Panc1 (cell line): ENCODE results near the gene SAP130. TPM values are rescaled to one million over a fixed set of nuclear protein-coding genes. Genes with fewer than 3 reads are reported as not detected.

Experiments used
- ATAC-seq: fragments of 200-7000 bp; cut with Tn5 transposase; 2 replicates; pipeline ENCODE4 v1.9.1; 2020; ENCODE audit warnings: mild to moderate bottlenecking, moderate library complexity
- BruUV-seq: library from RNA; stranded (reverse); fragments of 400-500 nt; replicated peaks from 2 replicates; lab custom pipeline; 2021; lab: Mats Ljungman, UMichigan
- CTCF ChIA-PET: fragments of 300-600 bp; sonication (Branson Sonifier 250); formaldehyde crosslinking; loops from one replicate; lab custom pipeline; 2022; ENCODE audit warnings: antibody characterized with exemption; lab: Charles Lee
- POLR2A ChIA-PET: fragments of 300-600 bp; sonication (Branson Sonifier 250); formaldehyde crosslinking; loops from one replicate; lab custom pipeline; 2022; ENCODE audit warnings: antibody characterized with exemption; lab: Charles Lee
- DNase-seq: peaks from one replicate; pipeline ENCODE4 v3.0.0-alpha.2; 2010; ENCODE audit warnings: low read depth, low spot score
- H3K27ac ChIP-seq: 2 replicates; pipeline ENCODE4 v1.5.1; 2011; ENCODE audit warnings: mild to moderate bottlenecking, low read length, inconsistent platforms
- H3K27me3 ChIP-seq: fragments of 200-500 bp; sonication (Bioruptor generic); 2 replicates; pipeline ENCODE4 v1.6.0; 2014; ENCODE audit warnings: low read length, inconsistent platforms; ENCODE audit not compliant: control insufficient read depth, insufficient read depth
- H3K36me3 ChIP-seq: fragments of 200-500 bp; sonication (Bioruptor generic); 2 replicates; pipeline ENCODE4 v1.5.1; 2014; ENCODE audit warnings: inconsistent platforms, mild to moderate bottlenecking, low read length, moderate library complexity; ENCODE audit not compliant: control insufficient read depth, insufficient read depth
- H3K4me1 ChIP-seq: 2 replicates; pipeline ENCODE4 v1.5.1; 2011; ENCODE audit warnings: inconsistent platforms, mild to moderate bottlenecking, low read length, moderate library complexity; ENCODE audit not compliant: control insufficient read depth, insufficient read depth
- H3K4me3 ChIP-seq, 2 experiments: 2 replicates each; pipeline ENCODE4 v1.5.1; 2011 to 2012; ENCODE audit warnings: low read depth in 2 of 2, low read length in 2 of 2, mild to moderate bottlenecking in 2 of 2, inconsistent platforms in 1 of 2, moderate library complexity in 1 of 2
- H3K9me3 ChIP-seq: fragments of 200-500 bp; sonication (Bioruptor generic); 2 replicates; pipeline ENCODE4 v1.5.1; 2014; ENCODE audit warnings: low read depth, mild to moderate bottlenecking, inconsistent platforms, low read length, moderate library complexity; ENCODE audit not compliant: control insufficient read depth, insufficient read depth
- CTCF ChIP-seq: fragments of 450-650 bp; IDR thresholded peaks from 2 replicates; pipeline ENCODE4 v1.5.1; 2017; ENCODE audit warnings: mild to moderate bottlenecking
- POLR2AphosphoS5 ChIP-seq: IDR thresholded peaks from 2 replicates; pipeline ENCODE4 v1.6.1; 2012; ENCODE audit warnings: mild to moderate bottlenecking, low read depth, low read length, moderate library complexity
- REST ChIP-seq, 2 experiments: IDR thresholded peaks; 2 replicates each; pipeline ENCODE4 v1.6.1; 2011 to 2012; ENCODE audit warnings: low read depth in 2 of 2, control low read depth in 1 of 2, low read length in 1 of 2, mild to moderate bottlenecking in 1 of 2, moderate library complexity in 1 of 2; ENCODE audit not compliant: insufficient read depth in 1 of 2
- SIN3A ChIP-seq: IDR thresholded peaks from 2 replicates; pipeline ENCODE4 v1.6.1; 2012; ENCODE audit warnings: low read depth, mild to moderate bottlenecking, low read length, moderate library complexity, borderline replicate concordance; ENCODE audit not compliant: insufficient read depth
- TCF7L2 ChIP-seq: IDR thresholded peaks from 2 replicates; pipeline ENCODE4 v1.6.1; 2011; ENCODE audit warnings: mild to moderate bottlenecking, low read depth, low read length, inconsistent platforms
- in situ Hi-C: cut with HindIII; loops from 2 replicates; pipeline ENCODE4 v1.10.0; 2016; ENCODE audit warnings: low sequenced_read_pairs, low pct_unique_long_range_greater_than_20kb
- intact Hi-C: fragments of 100-400 bp; cut with micrococcal nuclease; formaldehyde crosslinking; loops from one replicate; pipeline ENCODE4 v1.10.0; 2022; ENCODE audit not compliant: unreplicated experiment
- total RNA-seq: library from RNA; stranded (reverse); gene quantifications from one replicate; pipeline ENCODE4 v1.2.1, GENCODE V29; 2021; ENCODE audit not compliant: unreplicated experiment

Gene SAP130
- total RNA-seq, 1 experiment from 2014 or later = 34.6 TPM

GRCh38 chr2:128040166-128040771 is 12.4 kb upstream of the SAP130 start:
- TF ChIP-seq SIN3A (no peak), POLR2AphosphoS5 (no peak), REST (IDR thresholded peaks at IDR 0.05; ENCODE audit: insufficient read depth in 1 of 2, low read depth in 2 of 2, low read length in 1 of 2) (no peak), CTCF (no peak), TCF7L2 (no peak)
- Histone ChIP-seq H3K27me3 (no peaks in the 10 kb centered on the region), H3K4me1 (no peaks in the 10 kb centered on the region), H3K36me3 (no peaks in the 10 kb centered on the region), H3K4me3 (no peak overlapping the region), H3K9me3 (peaks cover 15% of the 10 kb centered on the region), H3K27ac (no peak overlapping the region)
- ATAC-seq = no peak
- ChIA-PET CTCF (no interaction called here), POLR2A (no interaction called here)
- in situ Hi-C loops (no loop called here), intact Hi-C loops (no loop called here)
- BruUV-seq = no TSS peak
- DNase-seq = no peak

GRCh38 chr2:128039535-128039934 is 11.7 kb upstream of the SAP130 start:
- DNase-seq = no peak
- no peaks in the 10 kb centered on the region for H3K36me3 ChIP-seq
- no peaks in the 10 kb centered on the region for H3K4me1 ChIP-seq
- H3K9me3 ChIP-seq = peaks cover 15% of the 10 kb centered on the region
- intact Hi-C loops (no loop called here), in situ Hi-C loops (no loop called here)
- ChIA-PET POLR2A (no interaction called here), CTCF (no interaction called here)
- H3K27ac ChIP-seq = no peak overlapping the region
- TF ChIP-seq CTCF (no peak), REST (IDR thresholded peaks at IDR 0.05; ENCODE audit: insufficient read depth in 1 of 2, low read depth in 2 of 2, low read length in 1 of 2) (no peak), SIN3A (no peak), POLR2AphosphoS5 (no peak), TCF7L2 (no peak)
- ATAC-seq = no peak
- BruUV-seq = no TSS peak
- H3K27me3 ChIP-seq = no peaks in the 10 kb centered on the region
- H3K4me3 ChIP-seq = no peak overlapping the region
